ENCODE measurements around the gene GDPD1.
"Not testable (repeated sequence)": the region's sequence is repeated elsewhere in the genome, so short reads cannot be mapped to it uniquely, and the experiment has no call there.

Gene GDPD1
- total RNA-seq = 0.21 to 4.3 (median 1.6) reads per million in 17 experiments

DNA sequence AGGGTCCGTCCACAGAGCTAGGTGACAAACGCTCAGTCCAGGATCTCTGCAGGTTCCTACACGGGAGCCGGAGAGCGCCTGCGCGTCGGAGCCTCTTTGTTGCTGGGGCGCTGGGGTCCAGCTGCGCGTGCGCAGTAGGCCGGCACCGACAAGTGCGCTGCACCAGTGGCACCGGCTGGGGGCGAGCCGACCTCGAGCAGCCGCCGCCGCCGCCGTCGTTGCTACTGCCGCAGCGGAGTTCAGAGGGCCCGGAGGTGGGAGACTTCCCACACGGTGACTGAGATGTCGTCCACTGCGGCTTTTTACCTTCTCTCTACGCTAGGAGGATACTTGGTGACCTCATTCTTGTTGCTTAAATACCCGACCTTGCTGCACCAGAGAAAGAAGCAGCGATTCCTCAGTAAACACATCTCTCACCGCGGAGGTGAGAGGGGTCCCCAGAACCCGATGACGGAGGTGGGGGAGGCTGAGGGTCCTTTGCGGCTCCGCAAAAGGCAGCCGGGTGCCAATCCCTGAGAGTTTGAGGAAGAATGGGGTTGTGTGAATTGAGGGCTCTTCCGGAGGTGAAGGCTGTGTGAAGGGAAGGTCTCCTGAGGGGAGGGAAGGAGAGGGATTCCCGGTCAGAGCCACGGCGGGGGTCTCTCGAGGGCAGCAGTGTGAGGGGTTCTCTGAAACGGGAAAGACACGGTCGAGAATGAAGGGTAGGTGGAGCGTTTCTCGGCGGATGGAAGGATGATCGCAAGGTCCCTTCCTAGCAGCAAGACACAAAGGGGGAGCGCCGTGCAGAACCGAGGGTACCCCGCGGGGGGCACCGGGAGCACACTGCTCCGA, at the start of gene GDPD1:
GDPD1 (plus strand) TSS at position 184 of the 831 bp plus-strand sequence; CDS start at position 283, 99 bp downstream.
- DNase-seq = peak; percentile 97 to 99 (median 98)

DNA sequence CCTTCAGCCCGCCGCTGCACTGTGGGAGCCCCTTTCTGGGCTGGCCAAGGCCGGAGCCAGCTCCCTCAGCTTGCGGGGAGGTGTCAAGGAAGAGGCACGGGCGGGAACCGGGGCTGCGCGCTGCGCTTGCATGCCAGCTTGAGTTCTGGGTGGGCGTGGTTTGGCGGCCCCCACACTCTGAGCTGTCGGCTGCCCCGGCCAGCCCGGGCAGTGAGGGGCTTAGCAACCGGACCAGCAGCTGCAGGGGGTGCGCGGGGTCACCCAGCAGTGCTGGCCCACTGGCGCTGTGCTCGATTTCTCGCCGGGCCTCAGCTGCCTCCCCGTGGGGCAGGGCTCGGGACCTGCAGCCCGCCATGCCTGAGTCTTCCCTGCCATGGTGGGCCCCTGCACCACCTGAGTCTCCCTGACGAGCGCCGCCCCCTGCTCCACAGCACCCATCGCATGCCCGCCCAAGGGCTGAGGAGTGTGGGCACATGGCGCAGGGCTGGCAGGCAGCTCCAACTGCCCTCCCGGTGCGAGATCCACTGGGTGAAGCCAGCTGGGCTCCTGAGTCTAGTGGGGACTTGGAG, 47.8 kb upstream of the GDPD1 start:
- DNase-seq = no peak

DNA sequence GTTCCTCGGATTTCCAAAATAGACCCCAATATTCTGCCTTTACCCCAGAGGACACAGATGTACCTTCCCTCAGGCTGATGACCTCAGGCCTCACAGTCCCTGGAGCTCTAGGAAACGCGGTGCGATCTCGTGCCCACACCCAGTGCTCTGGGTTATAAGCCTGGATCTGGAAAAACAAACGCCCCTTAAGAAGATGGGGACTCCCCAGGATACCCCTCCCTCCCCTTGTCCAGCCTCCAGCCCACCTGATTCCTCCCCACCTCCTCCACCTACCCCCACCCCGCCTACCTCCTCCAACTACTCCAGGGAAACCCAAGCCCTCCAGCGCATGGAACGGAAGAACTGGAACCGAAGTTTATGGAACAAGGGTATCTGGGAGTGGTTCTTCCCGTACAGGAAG, 45.6 kb upstream of the GDPD1 start:
- no peak for DNase-seq

DNA sequence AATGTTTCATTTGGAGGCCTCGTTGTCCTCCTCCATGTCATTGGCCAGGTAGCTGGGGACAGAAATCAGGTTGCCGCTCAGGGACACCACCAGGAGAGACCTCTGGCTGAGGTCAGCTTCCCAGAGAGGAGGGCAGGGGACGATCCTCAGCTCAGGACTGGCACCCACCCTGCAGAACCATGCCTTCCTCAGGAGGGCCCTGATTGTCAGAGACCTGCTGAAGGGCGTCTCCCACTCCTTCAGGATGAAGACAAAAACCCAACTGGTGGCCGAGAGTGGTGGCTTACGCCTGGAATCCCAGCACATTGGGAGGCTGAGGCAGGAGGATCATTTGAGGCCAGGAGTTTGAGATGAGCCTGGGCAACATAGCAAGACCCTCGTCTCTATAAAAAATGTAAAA, 45.2 kb upstream of the GDPD1 start:
- DNase-seq = no peak

DNA sequence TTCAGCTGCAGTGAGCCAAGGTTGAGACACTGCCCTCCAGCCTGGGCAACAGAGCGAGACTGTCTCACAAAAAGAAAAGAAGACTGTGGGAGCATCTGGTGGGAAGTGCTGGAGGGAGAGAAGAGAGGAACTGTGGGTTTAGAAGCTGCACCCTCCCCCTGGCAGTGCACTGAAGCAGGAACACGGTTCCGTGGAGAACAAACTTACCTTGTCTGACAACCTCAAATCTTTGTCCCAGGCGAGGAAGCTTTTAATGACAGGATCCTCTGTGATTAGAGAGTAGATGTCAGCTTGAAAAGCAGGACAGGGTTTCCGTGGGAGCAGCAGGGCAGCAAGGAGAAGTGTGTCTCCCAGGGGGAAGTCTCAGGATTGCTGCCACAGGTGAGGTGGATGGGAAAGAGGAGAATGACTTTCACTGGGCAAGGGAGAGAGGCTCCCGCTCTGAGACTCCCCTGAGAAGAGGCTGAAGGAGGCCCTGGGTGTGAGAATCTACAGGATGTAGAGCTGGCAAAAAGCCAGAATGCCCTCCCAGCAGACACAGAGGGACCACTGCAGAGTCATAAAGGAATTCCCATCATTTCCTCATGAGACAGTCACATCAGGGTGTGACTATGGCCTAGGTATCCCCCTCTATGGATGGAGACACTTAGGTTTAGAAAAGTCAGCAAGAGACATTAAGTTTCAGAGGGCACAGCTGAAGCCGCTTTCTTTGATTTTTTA, 41.9 kb upstream of the GDPD1 start:
- no peak for DNase-seq

DNA sequence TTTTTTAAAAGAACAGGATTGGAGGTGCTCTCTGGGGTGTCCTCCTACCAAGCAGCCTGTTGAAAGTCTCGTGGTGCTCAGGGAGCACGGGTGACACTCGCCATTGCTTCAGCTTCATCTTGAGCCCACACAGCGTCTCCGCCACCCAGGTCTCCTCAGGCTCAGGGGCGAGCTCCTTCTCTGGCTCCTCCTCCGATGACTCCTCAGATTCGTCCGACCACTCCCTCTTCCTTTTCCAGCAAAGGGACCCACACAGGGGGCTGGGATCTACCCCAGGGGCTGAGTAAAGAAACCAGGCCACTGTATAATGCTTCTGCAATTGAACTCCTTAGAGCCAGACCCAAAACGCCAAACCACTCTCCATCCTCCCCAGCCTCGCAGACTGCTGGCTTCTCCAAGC, 40.7 kb upstream of the GDPD1 start:
- not testable (repeated sequence) for DNase-seq

DNA sequence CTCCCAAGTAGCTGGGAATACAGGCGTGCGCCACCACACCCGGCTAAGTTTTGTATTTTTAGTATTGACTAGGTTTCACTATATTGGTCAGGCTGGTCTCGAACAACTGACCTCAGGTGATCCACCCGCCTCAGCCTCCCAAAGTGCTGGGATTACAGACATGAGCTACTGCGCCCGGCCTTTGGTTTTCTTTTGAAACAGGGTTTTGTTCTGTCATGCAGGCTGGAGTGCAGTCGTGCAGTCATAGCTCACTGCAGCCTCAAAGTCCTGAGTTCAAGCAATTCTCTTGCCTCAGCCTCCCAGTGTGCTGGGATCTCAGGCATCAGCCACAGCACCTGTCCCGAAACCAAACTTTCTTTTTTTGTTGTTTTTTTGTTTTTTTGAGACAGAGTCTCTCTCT, 39.7 kb upstream of the GDPD1 start:
- DNase-seq = no peak

DNA sequence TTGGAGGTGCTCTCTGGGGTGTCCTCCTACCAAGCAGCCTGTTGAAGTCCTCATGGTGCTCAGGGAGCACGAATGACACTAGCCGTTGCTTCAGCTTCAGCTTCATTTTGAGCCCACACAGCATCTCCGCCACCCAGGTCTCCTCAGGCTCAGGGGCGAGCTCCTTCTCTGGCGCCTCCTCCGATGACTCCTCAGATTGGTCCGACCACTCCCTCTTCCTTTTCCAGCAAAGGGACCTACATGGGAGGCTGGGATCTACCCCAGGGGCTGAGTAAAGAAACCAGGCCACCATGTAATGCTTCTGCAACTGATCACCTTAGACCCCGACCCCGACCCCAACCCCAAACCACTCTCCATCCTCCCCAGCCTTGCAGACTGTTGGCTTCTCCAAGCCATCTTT, 38.8 kb upstream of the GDPD1 start:
- no peak for DNase-seq

DNA sequence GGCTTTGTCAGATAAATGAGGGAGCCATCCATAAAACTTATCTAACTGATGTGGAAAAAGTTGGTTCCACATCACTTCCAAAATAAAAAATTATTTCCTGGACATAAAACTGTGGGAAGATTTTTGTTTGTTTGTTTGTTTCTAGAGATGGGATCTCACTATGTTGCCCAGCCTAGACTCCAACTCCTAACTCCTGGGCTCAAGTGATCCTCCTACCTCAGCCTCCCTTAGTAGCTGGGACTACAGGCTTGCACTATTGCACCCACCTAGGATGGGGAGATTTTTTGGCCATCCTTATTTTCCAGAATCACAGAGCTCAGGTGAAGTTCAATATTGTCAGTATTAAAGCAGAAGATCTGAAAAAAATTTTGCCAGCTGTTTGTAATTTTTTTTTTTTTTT, 34.3 kb upstream of the GDPD1 start:
- no peak for DNase-seq

DNA sequence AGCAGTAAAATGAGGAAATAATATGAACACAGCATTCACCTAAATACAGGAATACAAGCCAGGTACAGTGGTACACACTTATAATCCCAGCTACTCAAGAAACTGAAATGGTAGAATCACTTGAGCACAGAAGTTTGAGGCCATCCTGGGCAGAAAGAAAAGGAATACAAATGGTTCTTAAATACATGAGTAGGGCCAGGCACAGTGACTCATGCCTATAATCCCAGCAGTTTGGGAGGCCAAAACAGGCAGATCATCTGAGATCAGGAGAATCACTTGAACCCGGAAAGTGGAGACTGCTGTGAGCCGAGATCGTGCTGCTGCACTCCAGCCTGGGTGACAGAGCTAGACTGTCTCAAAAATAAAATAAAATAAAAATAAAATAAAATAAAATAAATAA, 33.5 kb upstream of the GDPD1 start:
- no peak for DNase-seq

DNA sequence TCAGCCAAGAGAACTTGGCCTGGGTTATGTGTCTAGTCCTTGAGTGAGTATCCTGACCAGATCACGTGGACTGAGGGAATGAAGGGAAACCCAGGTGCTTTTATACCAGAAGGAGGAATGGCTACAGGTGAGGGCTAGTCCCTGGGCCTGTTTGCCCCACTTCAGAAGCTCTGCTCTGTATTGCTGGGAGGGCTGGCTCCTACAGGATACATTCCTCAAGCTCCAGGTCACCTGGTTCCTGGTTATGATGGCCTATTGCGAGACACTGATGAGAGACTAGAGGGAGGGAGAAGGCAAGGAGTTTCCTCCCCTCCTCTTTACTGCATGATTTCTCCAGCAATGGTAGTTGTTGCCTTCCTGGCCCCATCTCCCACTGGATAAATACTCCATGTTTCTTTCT, 29.5 kb upstream of the GDPD1 start:
- no peak for DNase-seq

DNA sequence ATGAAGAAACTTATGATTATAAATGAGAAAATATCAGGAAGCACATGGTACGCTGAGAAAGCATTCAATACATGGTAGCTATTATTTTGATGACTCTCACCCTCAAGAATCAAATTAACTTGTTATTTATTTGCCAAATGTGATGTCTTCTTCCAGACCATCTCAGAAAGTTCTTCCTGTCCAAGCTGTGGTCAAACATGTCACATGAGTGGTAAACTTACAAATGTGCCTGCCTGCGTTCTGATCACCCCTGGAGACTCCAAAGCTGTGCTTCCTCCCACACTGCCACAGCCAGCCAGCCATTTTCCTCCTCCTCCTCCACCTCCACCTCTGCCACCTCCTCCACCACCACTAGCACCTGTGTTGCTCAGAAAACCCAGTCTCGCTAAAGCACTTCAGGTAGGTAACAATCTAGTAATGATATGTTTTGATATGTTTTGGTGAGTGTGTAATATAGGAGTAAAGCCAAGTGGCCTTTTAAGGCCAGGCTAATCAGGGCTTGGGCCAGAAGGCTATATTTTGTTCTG, 26.9 kb upstream of the GDPD1 start:
- no peak for DNase-seq

DNA sequence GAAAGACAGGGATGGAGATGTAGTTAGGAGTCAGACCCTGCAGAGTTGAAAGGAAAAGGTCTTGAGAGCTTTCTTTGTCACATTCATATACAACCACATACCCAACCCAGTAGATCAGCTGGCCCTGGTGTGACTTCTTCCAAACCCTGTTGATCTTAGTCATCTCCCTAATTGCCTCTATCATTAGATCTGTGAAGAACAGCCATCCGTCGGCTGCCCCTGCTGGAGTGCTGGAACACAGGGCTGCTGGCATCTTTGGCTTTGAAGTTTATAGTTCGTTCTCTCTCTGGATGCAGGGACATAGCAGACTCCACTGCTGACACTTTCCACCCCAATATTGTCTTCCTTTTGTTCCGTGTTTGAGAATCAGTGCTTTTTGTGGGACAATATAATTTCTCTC, 20.9 kb upstream of the GDPD1 start:
- DNase-seq = no peak

DNA sequence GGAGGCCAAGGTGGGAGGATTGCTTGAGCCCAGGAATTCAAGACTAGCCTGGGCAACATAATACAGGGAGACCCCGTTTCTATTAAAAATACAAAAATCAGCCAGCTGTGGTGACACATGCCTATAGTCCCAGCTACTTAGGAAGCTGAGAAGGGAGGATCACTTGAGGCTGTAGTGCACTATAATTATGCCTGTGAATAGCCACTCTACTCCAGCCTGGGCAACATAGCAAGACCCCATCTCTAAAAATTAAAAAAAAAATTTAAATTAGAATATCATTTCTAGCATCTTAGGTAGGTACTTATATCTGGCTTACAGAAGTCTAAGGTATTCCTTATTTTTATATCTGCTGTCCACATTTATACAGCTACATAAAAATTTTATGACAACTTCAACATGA, 18.0 kb upstream of the GDPD1 start:
- no peak for DNase-seq

DNA sequence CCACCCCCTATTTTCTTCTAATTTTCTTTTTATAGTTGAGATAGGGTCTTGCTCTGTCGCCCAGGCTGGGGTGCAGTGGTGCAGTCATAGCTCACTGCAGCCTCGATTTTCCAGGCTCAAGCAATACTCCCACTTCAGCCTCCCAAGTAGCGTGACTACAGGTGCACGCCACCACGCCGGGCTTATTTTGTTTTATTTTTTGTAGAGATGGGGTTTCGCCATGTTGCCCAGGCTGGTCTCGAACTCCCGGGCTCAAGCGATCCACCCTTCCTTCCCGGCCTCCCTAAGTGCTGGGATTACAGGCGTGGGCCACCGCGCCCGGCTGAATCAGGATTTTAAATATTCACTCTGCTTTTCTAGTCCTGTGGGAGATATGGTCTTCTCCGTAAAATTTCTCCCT, 941 bp upstream of the GDPD1 start:
- no peak for DNase-seq

DNA sequence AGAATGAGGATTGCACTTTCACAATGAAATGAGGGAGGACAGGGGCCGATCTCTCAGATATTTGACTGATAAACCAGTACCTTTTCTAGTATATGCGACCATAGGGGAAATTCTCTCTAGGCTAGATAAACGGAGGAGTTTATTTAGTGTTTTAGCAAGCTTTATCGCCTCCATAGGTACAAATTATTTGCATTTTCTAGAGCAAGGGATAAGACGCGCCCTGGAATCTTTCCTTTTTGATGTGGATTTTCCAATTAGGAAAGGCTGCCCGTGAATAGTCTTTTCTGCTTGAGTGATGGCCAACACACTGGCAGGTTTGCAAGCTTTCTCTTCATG, 351 bp upstream of the GDPD1 start:
- DNase-seq = no peak

DNA sequence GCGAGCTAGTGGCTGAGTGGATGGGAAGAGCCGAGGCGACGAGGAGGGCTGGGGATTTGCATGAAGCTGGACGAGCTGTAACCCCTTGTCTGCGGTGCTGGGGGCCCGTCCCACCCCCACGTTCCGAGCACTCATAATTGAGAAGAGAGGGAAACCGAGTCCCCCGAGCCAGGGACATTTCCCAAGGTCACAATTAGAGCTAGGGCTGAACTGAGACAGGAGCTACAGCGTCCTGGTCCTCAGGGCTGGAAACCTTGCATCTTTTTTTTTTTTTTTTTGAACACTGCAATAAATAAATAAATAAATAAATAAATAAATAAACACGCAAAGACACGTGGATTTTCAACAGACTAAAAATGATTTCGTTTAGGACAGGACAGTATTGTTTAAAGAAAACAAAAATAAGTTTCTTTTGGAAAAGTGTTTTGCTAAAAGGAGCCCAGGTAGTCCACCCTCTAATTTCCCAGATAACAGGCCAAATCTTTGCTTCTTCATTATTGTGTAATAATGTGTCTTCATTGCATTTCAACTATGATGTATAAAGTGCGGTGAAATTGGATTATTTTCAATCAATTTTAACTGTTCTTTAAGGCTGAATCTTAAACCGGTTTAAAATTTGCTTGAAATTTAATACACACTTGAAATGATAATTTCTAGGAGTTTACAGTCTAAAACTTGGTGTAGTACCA, 992 bp downstream of the GDPD1 start:
- no peak for DNase-seq

DNA sequence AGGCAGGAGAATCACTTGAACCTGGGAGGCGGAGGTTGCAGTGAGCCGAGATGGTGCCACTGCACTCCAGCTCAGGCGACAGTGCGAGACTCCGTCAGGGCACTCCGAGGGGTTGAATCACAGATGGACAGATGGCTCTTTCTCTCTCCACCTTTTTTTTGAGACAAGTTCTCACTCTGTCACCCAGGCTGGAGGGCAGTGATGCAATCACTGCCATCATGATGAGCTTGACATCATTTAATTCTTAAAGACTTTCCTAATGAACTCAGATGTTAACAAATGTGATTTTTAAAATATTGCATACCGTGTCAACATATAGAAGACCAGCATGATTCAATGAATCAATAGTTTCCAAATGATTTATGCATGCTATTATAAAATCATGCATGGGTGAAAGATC, 3.5 kb downstream of the GDPD1 start:
- DNase-seq = no peak

DNA sequence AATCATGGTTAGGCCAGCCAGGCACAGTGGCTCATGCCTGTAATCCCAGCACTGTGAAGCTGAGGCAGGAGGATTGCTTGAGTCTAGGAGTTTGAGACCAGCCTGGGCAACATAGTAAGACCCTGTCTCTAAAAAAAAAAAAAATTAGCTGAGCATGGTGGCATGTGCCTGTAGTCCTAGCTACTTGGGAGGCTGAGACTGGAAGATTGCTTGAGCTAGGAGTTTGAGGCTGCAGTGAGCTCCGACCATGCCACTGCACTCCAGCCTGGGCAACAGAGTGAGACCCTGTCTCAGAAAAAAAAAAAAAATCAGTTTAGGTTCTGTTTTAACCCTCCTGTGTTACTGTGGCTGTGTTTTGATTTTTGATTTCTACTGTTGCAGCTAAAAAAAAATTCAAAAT, 8.3 kb downstream of the GDPD1 start:
- not testable (repeated sequence) for DNase-seq

DNA sequence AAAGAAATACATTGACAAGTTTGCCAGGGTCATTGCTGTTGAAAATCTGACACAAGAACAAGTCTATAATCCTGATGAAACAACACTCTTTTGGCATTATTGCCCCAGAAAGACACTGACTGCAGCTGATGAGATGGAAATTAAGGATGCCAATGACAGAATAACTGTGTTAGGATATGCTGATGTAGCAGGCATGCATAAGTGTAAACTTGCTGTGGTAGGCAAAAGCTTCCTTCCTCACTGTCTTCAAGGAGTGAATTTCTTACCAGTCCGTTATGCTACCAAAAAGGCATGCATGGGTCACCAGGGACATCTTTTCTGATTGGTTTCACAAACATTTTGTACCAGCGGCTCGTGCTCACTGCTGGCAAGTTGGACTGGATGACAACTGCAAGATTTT, 10.5 kb downstream of the GDPD1 start:
- DNase-seq = peak in 2 of 4 experiments; percentile 11 to 46

DNA sequence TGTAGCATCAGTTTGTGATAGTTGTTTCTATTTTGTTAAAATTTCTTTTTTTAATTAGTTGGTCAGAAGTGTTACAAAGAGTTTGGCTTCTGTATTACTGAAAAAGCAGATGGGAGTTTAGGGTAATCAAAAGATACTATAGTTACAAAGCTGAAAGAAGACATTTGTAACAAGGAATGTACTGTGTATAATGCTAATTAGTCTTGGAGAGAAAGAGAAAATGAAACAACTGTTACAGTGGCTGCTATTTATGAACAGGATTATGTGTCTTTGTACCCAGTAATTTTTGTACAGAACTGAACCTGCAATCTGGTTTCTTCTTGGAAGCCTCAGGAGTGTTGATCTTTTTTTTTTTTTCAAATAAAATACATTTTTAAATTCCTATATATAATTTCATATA, 14.3 kb downstream of the GDPD1 start:
- DNase-seq = no peak

DNA sequence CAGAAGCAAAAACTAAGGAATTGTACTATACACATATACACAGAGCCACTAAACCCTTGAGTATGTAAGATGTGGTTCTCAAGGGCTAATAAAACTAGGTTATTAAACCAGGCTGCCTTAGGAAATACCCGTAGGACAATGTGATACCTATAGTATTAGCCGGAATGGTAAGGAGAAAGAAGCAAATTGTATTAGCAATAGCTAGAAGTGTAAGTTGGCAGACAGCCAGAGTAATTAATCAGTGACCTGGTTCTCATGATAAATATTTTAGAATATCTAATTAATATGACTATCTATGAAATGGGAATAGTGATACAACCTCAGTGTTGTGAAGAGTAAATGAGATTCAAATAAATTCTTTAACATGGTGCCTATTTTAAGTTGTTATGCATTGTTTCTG, 18.6 kb downstream of the GDPD1 start:
- no peak for DNase-seq

DNA sequence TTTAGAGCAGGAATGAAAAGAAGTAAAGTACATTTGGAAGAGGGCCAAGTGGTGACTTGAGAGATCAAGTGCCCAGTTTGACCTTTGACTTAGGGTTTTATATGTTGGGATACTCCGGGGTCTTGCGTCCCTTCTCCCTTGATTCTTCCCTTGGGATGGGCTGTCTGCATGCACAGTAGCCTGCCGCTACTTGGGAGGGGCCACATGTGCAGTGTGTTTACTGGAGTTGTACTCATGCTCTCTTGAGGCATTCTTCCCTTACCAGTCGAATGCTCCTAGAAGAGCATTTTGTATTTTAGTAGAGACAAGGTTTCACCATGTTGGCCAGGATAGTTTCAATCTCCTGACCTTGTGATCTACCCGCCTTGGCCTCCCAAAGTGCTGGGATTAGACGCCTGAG, 23.8 kb downstream of the GDPD1 start:
- DNase-seq = no peak
